Measurements from ENCODE around the gene CPT1A.

DNA sequence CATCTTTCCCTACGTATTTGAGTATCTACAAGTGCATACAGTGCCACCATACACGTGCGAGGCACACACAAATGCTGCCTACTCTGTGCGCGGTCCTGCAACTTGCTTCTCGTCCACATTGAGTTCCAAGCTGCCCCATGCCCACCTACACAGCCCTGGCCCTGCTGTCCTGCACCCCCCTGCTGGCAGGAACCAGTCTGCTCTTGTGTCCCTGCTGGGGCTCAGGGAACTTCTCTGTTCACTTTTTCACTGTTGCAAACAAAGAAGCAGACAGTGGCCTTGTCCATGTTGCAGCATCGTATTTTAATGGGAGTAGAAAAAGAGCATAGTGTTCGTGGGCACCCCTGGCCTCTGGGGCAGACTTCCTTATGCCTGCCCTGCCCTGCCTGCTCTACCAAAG lies 14.0 kb downstream of the CPT1A start:
- no peak for TF ChIP-seq GATA3 (IDR thresholded peaks at IDR 0.05; ENCODE audit: low read depth, low read length)
- TF ChIP-seq GATA2 (IDR thresholded peaks at IDR 0.05; ENCODE audit: low read depth, low read length), result no peak

Measured in SH-SY5Y (cell line).